Stimulated activated naive CD8-positive, alpha-beta T cell treated with anti-CD3 and anti-CD28 coated beads, Interleukin-15, amount 100 ng/mL, for 72 hours (primary cell): Measurements from ENCODE around the gene FANK1.
A peak's percentile ranks its signal among the peaks of the same experiment; 100 is the strongest.

ENCODE experiments used
- ATAC-seq: fragments of 150-1000 bp; cut with Tn5 transposase; 2 replicates; pipeline ENCODE4 v1.10.0; 2021; ENCODE audit warnings: mild to moderate bottlenecking, moderate library complexity
- DNase-seq, 2 donors: peaks; one replicate each; pipeline ENCODE4 v3.0.0; 2021 to 2022
- H3K27ac Mint-ChIP-seq, 2 donors: one replicate each; pipeline ENCODE4 v1.8.0; 2022; ENCODE audit warnings: mild to moderate bottlenecking in 2 of 2, mixed read lengths in 2 of 2, moderate library complexity in 2 of 2
- H3K27me3 Mint-ChIP-seq: one replicate; pipeline ENCODE4 v1.8.0; 2022; ENCODE audit warnings: mixed read lengths
- H3K4me1 Mint-ChIP-seq: one replicate; pipeline ENCODE4 v1.8.0; 2022; ENCODE audit warnings: mild to moderate bottlenecking, mixed read lengths
- H3K4me3 Mint-ChIP-seq, 2 donors: one replicate each; pipeline ENCODE4 v1.8.0; 2022; ENCODE audit warnings: mild to moderate bottlenecking in 2 of 2, mixed read lengths in 2 of 2, moderate library complexity in 1 of 2
- H3K9me3 Mint-ChIP-seq, 2 donors: one replicate each; pipeline ENCODE4 v1.8.0; 2022; ENCODE audit warnings: mixed read lengths in 2 of 2

Gene FANK1

GRCh38 chr10:126012485-126012884, 116.1 kb downstream of the FANK1 start:
- H3K27ac Mint-ChIP-seq = no peak overlapping the region
- no peaks in the 10 kb centered on the region for H3K4me1 Mint-ChIP-seq
- H3K9me3 Mint-ChIP-seq = no peaks in the 10 kb centered on the region
- no peaks in the 10 kb centered on the region for H3K27me3 Mint-ChIP-seq
- H3K4me3 Mint-ChIP-seq = no peak overlapping the region
- DNase-seq (no peak), ATAC-seq (no peak)

- DNase-seq (no peak), ATAC-seq (no peak)
- H3K27me3 Mint-ChIP-seq = no peaks in the 10 kb centered on the region
- H3K4me3 Mint-ChIP-seq = no peak overlapping the region
- no peak overlapping the region for H3K27ac Mint-ChIP-seq
- H3K4me1 Mint-ChIP-seq = no peaks in the 10 kb centered on the region
- no peaks in the 10 kb centered on the region for H3K9me3 Mint-ChIP-seq
These were observed 117.3 kb downstream of the FANK1 start for GRCh38 chr10:126013489-126014281.

DNA sequence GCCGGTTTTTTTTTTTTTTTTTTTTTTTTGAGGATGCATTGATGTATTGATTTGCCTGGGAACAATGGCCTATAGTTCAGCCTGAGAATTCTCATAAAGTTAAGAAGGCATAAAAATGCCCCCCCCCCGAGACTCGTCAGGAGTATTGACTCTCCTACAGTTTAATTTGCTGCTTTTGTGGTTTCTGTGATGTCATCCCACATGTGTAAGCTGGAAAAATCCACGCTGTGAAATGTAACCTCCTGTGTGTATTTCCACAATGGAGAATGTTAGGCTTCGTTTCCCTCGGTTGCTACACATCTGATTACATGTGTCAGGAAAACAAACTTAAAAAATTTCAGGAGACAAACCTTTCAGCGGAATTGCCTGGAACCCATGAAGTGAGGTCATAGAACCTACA, 117.9 kb downstream of the FANK1 start:
- peaks cover 4% of the 10 kb centered on the region for H3K27me3 Mint-ChIP-seq
- no peak overlapping the region for H3K4me3 Mint-ChIP-seq
- H3K4me1 Mint-ChIP-seq = no peaks in the 10 kb centered on the region
- H3K9me3 Mint-ChIP-seq = no peaks in the 10 kb centered on the region
- no peak for ATAC-seq
- no peak overlapping the region for H3K27ac Mint-ChIP-seq
- DNase-seq = no peak

DNA sequence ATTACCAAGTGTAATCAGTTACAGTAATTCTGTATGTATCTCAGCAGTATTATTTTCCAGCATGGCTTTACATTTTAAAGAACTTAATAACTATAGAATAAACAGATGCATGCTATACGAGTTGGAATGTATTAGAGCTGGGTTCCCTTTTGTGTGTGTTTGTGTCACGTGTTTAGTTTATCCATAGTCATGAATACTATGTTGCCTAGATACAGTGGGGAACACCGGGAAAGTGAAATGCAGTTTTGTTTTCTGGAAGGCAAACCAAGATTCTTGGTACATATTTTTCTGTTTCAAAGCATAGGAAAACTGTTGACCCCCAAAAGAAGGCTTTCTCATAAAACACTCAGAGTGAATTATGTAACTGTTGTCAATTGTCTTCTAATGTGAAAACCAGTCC, 119.0 kb downstream of the FANK1 start:
- Mint-ChIP-seq H3K27ac (no peak overlapping the region), H3K4me3 (no peak overlapping the region), H3K27me3 (peaks cover 6% of the 10 kb centered on the region), H3K9me3 (no peaks in the 10 kb centered on the region), H3K4me1 (no peaks in the 10 kb centered on the region)
- no peak for DNase-seq
- no peak for ATAC-seq

DNA sequence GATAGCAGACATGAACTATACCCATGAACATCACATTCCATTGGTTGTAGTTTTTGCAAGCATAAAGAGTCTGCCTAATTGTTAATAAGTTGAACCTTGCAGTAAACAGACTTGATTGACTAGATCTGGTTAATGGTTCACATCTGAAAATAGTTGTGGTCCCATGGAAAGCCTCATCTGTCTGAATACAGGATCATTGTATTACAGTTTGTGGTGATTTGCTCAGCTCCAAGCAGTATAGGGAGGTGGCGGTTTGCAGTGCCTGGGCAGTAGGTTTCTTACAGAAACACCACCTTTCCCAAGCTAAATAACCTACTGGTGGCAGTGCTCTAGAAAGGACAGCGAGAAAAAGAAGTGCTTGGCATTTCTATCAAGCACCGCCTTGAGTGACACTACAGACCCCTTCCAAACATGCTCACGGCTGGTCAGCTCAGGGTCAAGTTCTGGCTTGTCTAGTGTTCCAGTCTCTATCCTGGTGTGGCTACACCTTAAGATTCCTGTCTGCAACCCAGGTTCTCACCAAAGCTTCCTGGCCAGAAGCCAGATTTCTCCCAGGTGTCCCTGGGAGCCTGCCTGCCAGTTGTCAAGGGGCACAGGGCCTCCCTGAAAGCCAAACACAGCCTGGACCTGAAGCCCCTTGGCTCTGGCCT, 119.9 kb downstream of the FANK1 start:
- peaks cover 6% of the 10 kb centered on the region for H3K27me3 Mint-ChIP-seq
- ATAC-seq (no peak), DNase-seq (no peak)
- H3K27ac Mint-ChIP-seq = no peak overlapping the region
- H3K4me1 Mint-ChIP-seq = no peaks in the 10 kb centered on the region
- no peak overlapping the region for H3K4me3 Mint-ChIP-seq
- no peaks in the 10 kb centered on the region for H3K9me3 Mint-ChIP-seq

DNA sequence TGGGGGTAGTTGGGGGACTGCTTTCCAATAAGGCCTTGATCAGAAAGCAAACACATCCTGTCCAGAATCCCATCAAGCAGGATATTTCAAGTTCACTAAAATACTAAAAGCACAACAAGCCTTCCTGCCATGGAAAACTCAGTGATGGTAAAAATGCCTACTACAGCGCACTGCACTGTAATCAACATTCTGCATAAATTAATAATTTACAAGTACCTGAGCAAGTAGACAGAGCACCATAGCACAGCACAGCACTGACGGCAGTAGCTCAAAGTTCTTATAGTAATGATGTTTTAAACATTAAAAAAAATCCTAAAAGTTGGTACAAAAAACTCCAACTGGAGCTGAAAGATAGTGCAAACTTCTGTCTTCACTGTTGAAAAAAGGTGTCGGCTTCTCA, 120.5 kb downstream of the FANK1 start:
- Mint-ChIP-seq H3K27me3 (peaks cover 6% of the 10 kb centered on the region), H3K27ac (no peak overlapping the region), H3K4me1 (no peaks in the 10 kb centered on the region), H3K9me3 (no peaks in the 10 kb centered on the region), H3K4me3 (no peak overlapping the region)
- no peak for ATAC-seq
- no peak for DNase-seq

DNA sequence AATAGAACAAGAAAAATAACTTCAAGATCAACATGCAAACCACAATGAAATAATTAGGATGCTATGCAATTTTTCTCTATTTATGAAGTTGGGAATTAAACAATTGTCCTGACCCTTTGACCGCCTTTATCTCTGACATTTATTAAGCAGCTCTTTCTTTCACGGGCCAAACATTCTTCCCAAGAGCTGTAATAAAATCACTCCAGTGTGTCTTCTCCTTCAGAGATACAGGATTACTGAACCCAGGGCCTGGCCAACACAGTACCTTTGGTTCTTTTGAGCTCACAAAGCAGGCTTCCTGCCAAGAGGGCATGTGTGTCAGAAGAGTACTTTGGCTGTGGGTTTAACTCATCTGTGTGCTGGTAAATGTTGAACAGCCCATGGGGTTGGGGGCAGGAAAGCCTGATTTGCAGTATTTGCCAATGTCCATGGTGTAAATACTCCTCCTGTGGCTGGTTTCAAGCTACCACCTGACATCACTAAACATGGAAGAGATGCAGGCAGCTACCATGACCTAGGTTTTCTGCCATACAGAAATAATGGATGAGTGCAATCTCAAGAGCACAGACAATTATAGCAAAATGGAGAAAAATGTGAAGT, 121.7 kb downstream of the FANK1 start:
- DNase-seq (no peak), ATAC-seq (no peak)
- Mint-ChIP-seq H3K9me3 (no peaks in the 10 kb centered on the region), H3K4me1 (no peaks in the 10 kb centered on the region), H3K27ac (no peak overlapping the region), H3K4me3 (no peak overlapping the region), H3K27me3 (peaks cover 6% of the 10 kb centered on the region)

- H3K27me3 Mint-ChIP-seq = peaks cover 6% of the 10 kb centered on the region
- H3K27ac Mint-ChIP-seq = no peak overlapping the region
- H3K4me3 Mint-ChIP-seq = no peak overlapping the region
- DNase-seq (no peak), ATAC-seq (no peak)
- peaks cover 5 to 20% of the 10 kb centered on the region in 2 donors for H3K9me3 Mint-ChIP-seq
- H3K4me1 Mint-ChIP-seq = no peaks in the 10 kb centered on the region
These were observed 125.6 kb downstream of the FANK1 start for GRCh38 chr10:126021833-126022500.

DNA sequence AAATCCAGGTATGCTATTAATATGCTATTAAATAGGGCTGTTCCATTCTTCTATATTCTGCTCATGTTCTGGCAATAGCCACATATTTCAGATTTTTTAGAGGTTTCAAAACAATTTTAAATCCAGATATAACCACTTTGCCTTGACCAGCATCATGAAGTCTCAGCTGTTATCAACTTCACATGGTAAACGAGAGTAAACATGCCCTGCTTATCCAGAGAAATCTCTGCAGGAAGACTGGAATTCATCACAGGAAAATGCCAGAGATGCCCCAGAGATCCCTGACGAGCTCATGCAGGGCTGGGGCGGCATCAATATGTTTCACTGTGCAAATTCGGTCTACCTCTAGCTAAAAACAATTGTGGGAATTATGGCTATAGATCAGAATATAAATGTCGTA, 126.5 kb downstream of the FANK1 start:
- peaks cover 10 to 26% of the 10 kb centered on the region in 2 donors for H3K9me3 Mint-ChIP-seq
- DNase-seq (no peak), ATAC-seq (no peak)
- no peaks in the 10 kb centered on the region for H3K4me1 Mint-ChIP-seq
- peaks cover 6% of the 10 kb centered on the region for H3K27me3 Mint-ChIP-seq
- H3K4me3 Mint-ChIP-seq = no peak overlapping the region
- no peak overlapping the region for H3K27ac Mint-ChIP-seq

DNA sequence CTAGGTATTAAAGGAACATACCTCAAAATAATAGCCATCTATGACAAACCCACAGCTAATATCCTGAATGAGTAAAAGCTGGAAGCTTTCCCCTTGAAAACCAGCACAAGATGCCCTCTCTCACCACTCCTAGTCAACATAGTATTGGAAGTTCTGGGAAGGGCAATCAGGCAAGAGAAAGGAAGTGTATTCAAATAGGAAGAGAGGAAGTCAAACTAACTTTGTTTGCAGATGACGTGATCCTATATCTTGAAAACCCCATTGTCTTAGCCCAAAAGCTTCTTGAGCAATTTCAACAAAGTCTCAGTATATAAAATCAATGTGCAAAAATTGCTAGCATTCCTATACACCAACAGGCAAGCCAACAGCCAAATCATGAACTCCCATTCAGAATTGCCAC, 131.3 kb downstream of the FANK1 start:
- DNase-seq (no peak), ATAC-seq (no peak)
- Mint-ChIP-seq H3K27me3 (no peaks in the 10 kb centered on the region), H3K9me3 (peaks cover 17 to 33% of the 10 kb centered on the region in 2 donors), H3K4me1 (no peaks in the 10 kb centered on the region), H3K4me3 (no peak overlapping the region), H3K27ac (no peak overlapping the region)

DNA sequence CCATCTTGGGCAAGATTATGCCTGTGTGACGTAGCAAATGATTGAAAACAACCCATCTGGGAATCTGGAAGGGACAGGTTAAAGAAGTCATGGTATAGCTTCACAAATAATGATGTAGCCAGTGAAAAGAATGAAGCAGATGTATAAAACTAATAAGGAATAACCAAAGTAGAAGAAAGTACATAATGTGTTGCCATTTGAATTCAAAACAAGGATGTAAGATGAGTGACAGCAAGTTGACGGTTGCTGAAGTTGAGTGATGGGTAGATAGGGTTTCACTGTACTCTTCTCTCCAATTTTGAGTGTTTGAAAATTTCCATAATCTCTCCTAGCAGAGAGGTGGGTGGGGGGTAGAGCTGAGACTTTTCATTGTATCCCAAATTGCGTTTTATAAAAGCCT, 133.6 kb downstream of the FANK1 start:
- H3K27me3 Mint-ChIP-seq = no peaks in the 10 kb centered on the region
- no peak overlapping the region for H3K4me3 Mint-ChIP-seq
- H3K27ac Mint-ChIP-seq = peak overlapping the region in 1 of 2 donors; percentile 13
- no peak for DNase-seq
- no peak for ATAC-seq
- H3K4me1 Mint-ChIP-seq = no peaks in the 10 kb centered on the region
- H3K9me3 Mint-ChIP-seq = peaks cover 17 to 32% of the 10 kb centered on the region in 2 donors

GRCh38 chr10:126034586-126034985, 138.2 kb downstream of the FANK1 start:
- DNase-seq = no peak
- Mint-ChIP-seq H3K4me1 (no peaks in the 10 kb centered on the region), H3K27me3 (peaks cover 12% of the 10 kb centered on the region), H3K27ac (no peak overlapping the region), H3K4me3 (no peak overlapping the region), H3K9me3 (no peaks in the 10 kb centered on the region)
- ATAC-seq = no peak

DNA sequence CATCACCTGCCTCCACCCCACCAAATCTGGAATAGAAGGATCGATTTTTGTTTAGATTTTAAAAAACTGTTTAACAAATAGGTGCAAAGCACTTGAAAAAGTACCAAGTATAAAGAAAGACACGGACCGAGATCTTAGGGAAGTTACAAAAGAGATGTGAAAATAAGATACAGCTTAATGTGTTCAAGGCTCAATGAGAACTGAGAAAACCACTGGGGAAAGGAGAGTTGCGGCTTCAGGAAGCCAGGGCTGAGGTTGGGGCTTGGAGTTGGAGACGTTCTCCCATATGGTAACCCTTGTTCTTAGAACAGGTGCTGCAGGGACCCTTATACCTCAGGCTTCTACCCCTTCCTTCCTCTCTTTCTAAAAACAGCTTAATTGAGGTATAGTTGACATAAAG, 140.2 kb downstream of the FANK1 start:
- Mint-ChIP-seq H3K4me1 (peaks cover 9% of the 10 kb centered on the region), H3K27ac (no peak overlapping the region), H3K4me3 (no peak overlapping the region), H3K27me3 (peaks cover 12% of the 10 kb centered on the region), H3K9me3 (peaks cover 0 to 8% of the 10 kb centered on the region in 2 donors)
- DNase-seq (no peak), ATAC-seq (no peak)

GRCh38 chr10:126037946-126038345, 141.6 kb downstream of the FANK1 start:
- DNase-seq (no peak), ATAC-seq (no peak)
- Mint-ChIP-seq H3K27ac (no peak overlapping the region), H3K27me3 (peaks cover 12% of the 10 kb centered on the region), H3K4me3 (no peak overlapping the region), H3K9me3 (peaks cover 0 to 8% of the 10 kb centered on the region in 2 donors), H3K4me1 (peaks cover 19% of the 10 kb centered on the region)

DNA sequence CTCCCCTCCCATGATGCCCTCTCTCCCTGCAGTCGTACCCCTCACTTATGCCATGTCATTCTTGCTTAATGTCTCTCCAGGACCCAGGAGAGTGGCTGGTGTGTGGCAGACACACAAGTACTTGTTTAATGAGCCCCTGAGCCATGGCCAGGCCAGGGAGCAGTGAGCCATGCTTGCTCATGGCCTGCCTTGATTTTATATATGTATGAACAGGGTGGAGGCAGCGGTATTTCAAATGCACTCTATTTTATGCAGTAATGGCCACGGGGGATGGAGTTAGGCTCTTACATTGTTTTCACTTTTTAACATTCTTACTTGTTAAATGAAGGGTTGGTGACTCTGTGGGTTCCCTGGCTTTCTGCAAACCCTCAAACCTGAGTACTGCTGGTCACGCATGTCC, 144.8 kb downstream of the FANK1 start:
- peak overlapping the region; percentile 48 to 56 for H3K27ac Mint-ChIP-seq

DNA sequence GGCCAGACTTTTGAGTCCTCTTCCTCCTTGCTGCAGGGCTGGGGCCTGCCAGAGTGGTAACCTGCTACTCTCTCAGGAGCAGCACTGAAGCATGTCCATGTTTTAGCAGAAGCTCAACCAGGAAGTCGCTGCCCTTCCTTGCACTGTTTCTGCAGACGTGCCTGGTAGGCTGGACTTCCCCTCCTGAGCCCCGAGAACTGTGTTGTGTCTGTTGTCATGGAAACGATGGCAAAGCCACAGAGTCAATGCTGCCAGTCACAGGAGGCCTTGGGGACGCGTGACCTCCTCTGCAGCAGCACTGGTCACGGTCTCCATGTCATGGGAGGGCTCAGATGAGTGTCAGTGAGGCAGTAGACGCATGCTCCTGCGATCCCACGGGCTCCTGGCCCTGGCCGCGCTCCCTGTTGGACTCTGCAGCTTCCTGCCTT, 145.5 kb downstream of the FANK1 start:
- peaks cover 19% of the 10 kb centered on the region for H3K4me1 Mint-ChIP-seq
- DNase-seq = peak; percentile 65 to 86
- H3K27me3 Mint-ChIP-seq = peaks cover 1% of the 10 kb centered on the region
- ATAC-seq = peak; percentile 97
- peaks cover 0 to 8% of the 10 kb centered on the region in 2 donors for H3K9me3 Mint-ChIP-seq
- H3K4me3 Mint-ChIP-seq = peak overlapping the region; percentile 38 to 73
- H3K27ac Mint-ChIP-seq = peak overlapping the region; percentile 91 to 93

More for the DNA sequence above, 144.8 kb downstream of the FANK1 start:
- Mint-ChIP-seq H3K4me3 (no peak overlapping the region), H3K9me3 (peaks cover 0 to 8% of the 10 kb centered on the region in 2 donors), H3K27me3 (peaks cover 8% of the 10 kb centered on the region), H3K4me1 (peaks cover 19% of the 10 kb centered on the region)
- no peak for ATAC-seq
- no peak for DNase-seq
